ENCODE measurements around the gene CD300C. TPM values are rescaled to one million over a fixed set of nuclear protein-coding genes. Genes with fewer than 3 reads are reported as not detected.
"Not testable (repeated sequence)": the region's sequence is repeated elsewhere in the genome, so short reads cannot be mapped to it uniquely, and the experiment has no call there.

The CD300C gene
- total RNA-seq, 2 donors from 2014 or later, result 0.52 TPM; not detected in 1

- intact Hi-C loops (cut with DNase I), result no loop called here
- WGBS, 2 donors, result 40 to 55% methylated on average over 5 of the region's 5 CpGs
These were observed 19.2 kb upstream of the CD300C start for GRCh38 chr17:74565126-74565525.

GRCh38 chr17:74563358-74563757 is 17.4 kb upstream of the CD300C start:
- TF ChIP-seq POLR2A (IDR thresholded peaks at IDR 0.05), result no peak
- TF ChIP-seq CTCF (IDR thresholded peaks at IDR 0.05), result no peak
- Histone ChIP-seq H3K36me3 (replicated peaks in 1 of 2; ENCODE audit: insufficient read depth in 1 of 2, low read depth in 2 of 2) (no peaks in the 10 kb centered on the region), H3K4me1 (no peaks in the 10 kb centered on the region), H3K4me3 (no peak overlapping the region), H3K9me3 (no peaks in the 10 kb centered on the region), H3K27me3 (no peaks in the 10 kb centered on the region), H3K27ac (no peak overlapping the region)
- DNase-seq, result no peak
- intact Hi-C loops (cut with DNase I), result no loop called here
- no peak for ATAC-seq
- WGBS, 2 donors, result 84 to 85% methylated on average over 1 of the region's 1 CpG

More at GRCh38 chr17:74565126-74565525, 19.2 kb upstream of the CD300C start:
- DNase-seq (no peak), ATAC-seq (no peak)
- Histone ChIP-seq H3K27ac (no peak overlapping the region), H3K4me1 (no peaks in the 10 kb centered on the region), H3K4me3 (no peak overlapping the region), H3K36me3 (replicated peaks in 1 of 2; ENCODE audit: insufficient read depth in 1 of 2, low read depth in 2 of 2) (no peaks in the 10 kb centered on the region), H3K9me3 (no peaks in the 10 kb centered on the region), H3K27me3 (no peaks in the 10 kb centered on the region)
- TF ChIP-seq CTCF (IDR thresholded peaks at IDR 0.05) (no peak), POLR2A (IDR thresholded peaks at IDR 0.05) (no peak)

- TF ChIP-seq CTCF (IDR thresholded peaks at IDR 0.05) (no peak), POLR2A (IDR thresholded peaks at IDR 0.05) (no peak)
- intact Hi-C loops (cut with DNase I), result no loop called here
- Histone ChIP-seq H3K4me3 (no peak overlapping the region), H3K27ac (no peak overlapping the region), H3K9me3 (no peaks in the 10 kb centered on the region), H3K4me1 (no peaks in the 10 kb centered on the region), H3K36me3 (replicated peaks in 1 of 2; ENCODE audit: insufficient read depth in 1 of 2, low read depth in 2 of 2) (no peaks in the 10 kb centered on the region), H3K27me3 (no peaks in the 10 kb centered on the region)
- ATAC-seq (no peak), DNase-seq (no peak)
- 51 to 54% methylated on average over 3 of the region's 3 CpGs for WGBS, 2 donors
These were observed 15.7 kb upstream of the CD300C start for GRCh38 chr17:74561586-74561985.

GRCh38 chr17:74558882-74559519 is 13.1 kb upstream of the CD300C start:
- WGBS, 2 donors, result 52 to 54% methylated on average over 6 of the region's 6 CpGs
- ATAC-seq (no peak), DNase-seq (no peak)
- H3K4me1 ChIP-seq, result no peaks in the 10 kb centered on the region
- H3K36me3 ChIP-seq (replicated peaks in 1 of 2; ENCODE audit: insufficient read depth in 1 of 2, low read depth in 2 of 2), result no peaks in the 10 kb centered on the region
- no peak overlapping the region for H3K4me3 ChIP-seq
- no peaks in the 10 kb centered on the region for H3K9me3 ChIP-seq
- no peak overlapping the region for H3K27ac ChIP-seq
- intact Hi-C loops (cut with DNase I), result no loop called here
- no peaks in the 10 kb centered on the region for H3K27me3 ChIP-seq
- TF ChIP-seq POLR2A (IDR thresholded peaks at IDR 0.05), result no peak
- TF ChIP-seq CTCF (IDR thresholded peaks at IDR 0.05), result no peak

- H3K36me3 ChIP-seq (replicated peaks in 1 of 2; ENCODE audit: insufficient read depth in 1 of 2, low read depth in 2 of 2); DNase-seq; H3K9me3 ChIP-seq; H3K27ac ChIP-seq; H3K4me3 ChIP-seq; H3K4me1 ChIP-seq; intact Hi-C loops (cut with DNase I); ATAC-seq; H3K27me3 ChIP-seq: not testable (repeated sequence)
- WGBS, 2 donors, result 74 to 83% methylated on average over 4 of the region's 4 CpGs
These were observed 12.5 kb upstream of the CD300C start for GRCh38 chr17:74558402-74558801.

Data from body of pancreas (tissue), 4 donors.